Measurements from ENCODE around the gene GOLGB1. TPM values are rescaled to one million over a fixed set of nuclear protein-coding genes. Genes with fewer than 3 reads are reported as not detected.

GOLGB1 gene
- total RNA-seq, 1 experiment from 2014 or later, result 31.4 TPM

GRCh38 chr3:121661376-121661775 lies 88.2 kb downstream of the GOLGB1 start:
- Mint-ChIP-seq H3K36me3 (ENCODE audit: insufficient read depth in 1 of 3, low read depth in 3 of 3) (peaks cover 8 to 35% (median 21%) of the 10 kb centered on the region in 3 experiments; a peak in 6 of 7 replicates), H3K27ac (peak overlapping the region in 1 of 3 experiments; percentile 70; a peak in 4 of 7 replicates), H3K4me1 (peaks cover 11% of the 10 kb centered on the region in 2 experiments), H3K4me3 (no peak overlapping the region), H3K27me3 (ENCODE audit: low read depth) (no peaks in the 10 kb centered on the region), H3K9me3 (no peaks in the 10 kb centered on the region)
- Histone ChIP-seq H3K9ac (ENCODE audit: extremely low read depth, insufficient read length, low read length) (no peak overlapping the region), H3K23ac (ENCODE audit: insufficient read length, low read depth, low read length) (no peak overlapping the region), H4K5ac (ENCODE audit: insufficient read length, low read depth, low read length) (no peak overlapping the region), H2BK5ac (ENCODE audit: insufficient read length, low read length) (no peak overlapping the region), H3K27me3 (ENCODE audit: insufficient read depth, low read length) (no peaks in the 10 kb centered on the region), H3K18ac (ENCODE audit: insufficient read length, low read depth, low read length) (no peak overlapping the region), H3K23me2 (ENCODE audit: insufficient read length, low read depth, low read length, poor library complexity, severe bottlenecking) (no peaks in the 10 kb centered on the region), H3K56ac (ENCODE audit: insufficient read length, low read depth, low read length) (no peak overlapping the region), H3K14ac (ENCODE audit: insufficient read depth, low read length) (no peak overlapping the region), H3K4ac (ENCODE audit: low read depth, low read length) (no peak overlapping the region), H3K79me2 (ENCODE audit: insufficient read depth, low read length) (no peaks in the 10 kb centered on the region), H3K27ac (ENCODE audit: insufficient read length, low read depth, low read length) (no peak overlapping the region), H3K4me2 (ENCODE audit: insufficient read depth, insufficient read length, low read length) (no peak overlapping the region), H4K8ac (replicated peaks; ENCODE audit: insufficient read length, low read depth, low read length) (no peak overlapping the region), H3K79me1 (ENCODE audit: insufficient read depth, low read depth, low read length, poor library complexity, severe bottlenecking) (no peaks in the 10 kb centered on the region), H4K91ac (ENCODE audit: insufficient read length, low read depth, low read length) (no peak overlapping the region), H3K9me3 (ENCODE audit: control insufficient read depth, low read depth, low read length) (no peaks in the 10 kb centered on the region), H2AK5ac (ENCODE audit: insufficient read length, low read length) (no peak overlapping the region), H2AFZ (ENCODE audit: low read length) (no peak overlapping the region), H2BK12ac (ENCODE audit: insufficient read length, low read depth, low read length) (no peak overlapping the region), H2BK15ac (ENCODE audit: low read depth, low read length) (no peak overlapping the region), H2BK20ac (ENCODE audit: low read depth, low read length, poor library complexity, severe bottlenecking) (no peak overlapping the region), H4K20me1 (ENCODE audit: control insufficient read depth, insufficient read depth, insufficient read length) (no peaks in the 10 kb centered on the region), H2BK120ac (ENCODE audit: low read depth, low read length, poor library complexity, severe bottlenecking) (no peak overlapping the region), H3T11ph (ENCODE audit: low read length) (no peak overlapping the region), H3K4me1 (ENCODE audit: insufficient read depth, low read length) (no peaks in the 10 kb centered on the region; the same call in 1 of the 2 replicates)
- no peak for DNase-seq
- no peak for TF ChIP-seq CTCF (conservative IDR thresholded peaks at IDR 0.05)
- no CpG with 5 or more reads among the region's 6 CpGs for WGBS (ENCODE audit: extremely low coverage, insufficient read length, low lambda C conversion rate)
